DND-41 (cell line): Measurements from ENCODE around the gene GUCA2B.

Experiments used
- ATAC-seq: fragments of 200-7000 bp; cut with Tn5 transposase; 3 replicates; pipeline ENCODE4 v1.9.1; 2021; ENCODE audit warnings: low read depth; ENCODE audit not compliant: insufficient read depth
- DNase-seq: peaks from one replicate; pipeline ENCODE4 v3.0.0-alpha.2; 2020
- H2AFZ ChIP-seq: 2 replicates; pipeline ENCODE4 v1.6.0; 2012; ENCODE audit warnings: low read depth, low read length
- H3K27ac ChIP-seq: 2 replicates; pipeline ENCODE4 v1.5.1; 2012; ENCODE audit warnings: low read length, inconsistent platforms
- H3K27me3 ChIP-seq: fragments of 200-600 bp; sonication (generic); 2 replicates; pipeline ENCODE4 v1.6.0; 2012; ENCODE audit warnings: low read length, mild to moderate bottlenecking, inconsistent platforms; ENCODE audit not compliant: insufficient read depth, poor library complexity
- H3K36me3 ChIP-seq: 2 replicates; pipeline ENCODE4 v1.5.1; 2012; ENCODE audit warnings: low read length, inconsistent platforms; ENCODE audit not compliant: insufficient read depth
- H3K4me1 ChIP-seq: 2 replicates; pipeline ENCODE4 v1.5.1; 2012; ENCODE audit warnings: mild to moderate bottlenecking, low read length; ENCODE audit not compliant: insufficient read depth
- H3K4me2 ChIP-seq: 2 replicates; pipeline ENCODE4 v1.6.0; 2012; ENCODE audit warnings: mild to moderate bottlenecking, moderate library complexity, low read length, inconsistent platforms; ENCODE audit not compliant: insufficient read depth
- H3K4me3 ChIP-seq, 2 experiments: fragments of 200-600 bp in 1 of 2; shearing (Covaris generic) in 1 of 2; 2 replicates each; pipeline ENCODE4 v1.5.1; 2012 to 2016; ENCODE audit warnings: inconsistent platforms in 2 of 2, low read length in 2 of 2, mild to moderate bottlenecking in 2 of 2, low read depth in 1 of 2, moderate library complexity in 1 of 2
- H3K79me2 ChIP-seq: 2 replicates; pipeline ENCODE4 v1.6.0; 2012; ENCODE audit warnings: low read length, inconsistent platforms; ENCODE audit not compliant: insufficient read depth
- H3K9ac ChIP-seq: 2 replicates; pipeline ENCODE4 v1.6.0; 2012; ENCODE audit warnings: low read depth, mild to moderate bottlenecking, inconsistent platforms, low read length, moderate library complexity
- H3K9me3 ChIP-seq: 2 replicates; pipeline ENCODE4 v1.5.1; 2012; ENCODE audit warnings: low read length, moderate library complexity, mild to moderate bottlenecking, inconsistent platforms; ENCODE audit not compliant: insufficient read depth, severe bottlenecking
- H4K20me1 ChIP-seq: 2 replicates; pipeline ENCODE4 v1.6.0; 2012; ENCODE audit warnings: low read length; ENCODE audit not compliant: insufficient read depth
- CTCF ChIP-seq: IDR thresholded peaks from 2 replicates; pipeline ENCODE4 v1.5.1; 2012; ENCODE audit warnings: borderline replicate concordance, low read length, moderate library complexity, mild to moderate bottlenecking; ENCODE audit not compliant: poor library complexity, severe bottlenecking; ENCODE audit errors: extremely low read depth
- EZH2 ChIP-seq: IDR thresholded peaks from 3 replicates; pipeline ENCODE4 v1.6.1; 2012; ENCODE audit warnings: borderline replicate concordance, low read depth, mild to moderate bottlenecking, moderate library complexity, low read length, inconsistent platforms; ENCODE audit not compliant: severe bottlenecking

GUCA2B gene

DNA sequence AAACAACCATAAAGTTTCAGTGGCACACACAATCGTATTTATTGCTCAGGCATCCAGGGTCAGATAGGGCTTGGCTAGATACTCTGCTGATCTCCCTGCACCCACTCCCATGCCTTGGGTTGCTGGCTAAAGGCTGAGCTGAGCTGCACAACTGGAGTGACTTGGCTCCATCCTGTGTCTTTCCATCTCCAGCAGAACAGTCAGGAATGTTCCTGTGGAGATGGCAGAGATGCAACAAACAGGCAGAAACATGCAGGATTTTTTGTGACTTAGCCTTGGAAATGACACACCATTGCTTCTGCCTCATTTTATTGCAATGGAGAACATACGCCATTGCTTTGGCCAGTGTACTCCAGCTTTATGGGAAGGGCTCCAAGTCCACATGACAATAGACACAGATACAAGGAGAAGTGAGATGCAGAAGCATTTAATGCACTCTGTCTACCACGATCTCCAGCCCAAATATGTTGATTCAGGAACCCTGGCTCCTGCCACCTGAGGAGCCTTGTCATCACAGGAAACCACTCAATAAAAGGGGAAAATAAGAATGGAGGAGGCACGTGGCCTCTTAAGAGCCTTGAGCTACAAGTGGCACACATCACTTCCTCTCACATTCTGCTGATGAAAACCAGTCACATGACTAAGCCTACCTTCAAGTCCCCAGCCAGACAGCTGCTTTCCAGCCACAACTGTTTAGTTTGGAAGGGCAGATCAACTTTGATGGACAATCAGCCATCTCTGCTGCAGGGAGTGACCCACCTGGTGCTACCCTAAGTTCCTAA lies 10.1 kb upstream of the GUCA2B start:
- Histone ChIP-seq H3K4me3 (no peak overlapping the region), H3K4me2 (0 out of 2 replicates have a peak overlapping the region, but pooled peaks have one; percentile 0), H3K4me1 (peaks cover 18% of the 10 kb centered on the region), H2AFZ (peak overlapping the region; percentile 34; the same call in 1 of the 2 replicates), H3K79me2 (no peaks in the 10 kb centered on the region), H3K9ac (no peak overlapping the region), H4K20me1 (no peaks in the 10 kb centered on the region), H3K9me3 (no peaks in the 10 kb centered on the region), H3K27me3 (no peaks in the 10 kb centered on the region), H3K36me3 (no peaks in the 10 kb centered on the region), H3K27ac (0 out of 2 replicates have a peak overlapping the region, but pooled peaks have one; percentile 9)
- DNase-seq (peak; percentile 46), ATAC-seq (peak; percentile 80)
- no peak for TF ChIP-seq CTCF
- TF ChIP-seq EZH2: no peak

GRCh38 chr1:42143896-42144710 lies 9.1 kb upstream of the GUCA2B start:
- Histone ChIP-seq H3K79me2 (no peaks in the 10 kb centered on the region), H3K27me3 (no peaks in the 10 kb centered on the region), H3K27ac (no peak overlapping the region), H3K36me3 (no peaks in the 10 kb centered on the region), H3K4me1 (peaks cover 18% of the 10 kb centered on the region), H3K4me2 (no peak overlapping the region), H3K9ac (no peak overlapping the region), H3K4me3 (no peak overlapping the region), H2AFZ (no peak overlapping the region), H3K9me3 (no peaks in the 10 kb centered on the region), H4K20me1 (no peaks in the 10 kb centered on the region)
- TF ChIP-seq CTCF: no peak
- TF ChIP-seq EZH2: no peak
- no peak for DNase-seq
- ATAC-seq: no peak

DNA sequence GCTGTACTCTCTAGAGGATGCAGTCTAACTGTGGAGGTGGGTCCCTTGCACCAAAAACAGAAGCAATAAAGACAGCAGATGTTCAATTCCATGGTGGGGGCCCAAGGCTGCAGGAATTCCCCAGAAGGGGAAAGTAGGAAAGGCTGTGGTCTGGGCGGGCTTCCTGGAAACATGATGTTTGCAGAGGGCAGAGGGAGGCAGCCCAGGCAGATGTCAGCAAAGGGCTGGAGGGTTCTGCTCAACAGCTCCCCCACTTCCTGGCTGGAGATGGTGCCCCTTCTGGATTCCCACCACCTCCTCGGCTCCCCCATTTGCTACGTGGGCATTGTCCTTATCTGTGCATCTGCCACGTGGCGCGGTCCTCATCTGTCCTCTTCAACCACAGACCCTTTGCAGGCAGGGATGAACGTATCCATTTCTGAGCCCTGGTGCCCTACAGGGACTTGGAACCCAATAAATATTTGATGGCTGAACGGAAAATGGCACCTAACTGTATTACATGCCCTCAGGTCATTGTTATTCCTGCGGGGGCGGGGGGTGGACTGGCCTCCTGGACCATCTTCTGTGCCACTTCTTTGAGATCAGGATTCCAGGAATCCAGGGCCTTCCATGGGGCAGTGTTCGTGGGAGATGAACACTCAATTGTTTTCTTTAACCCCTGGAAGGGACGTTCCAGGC lies 8.4 kb upstream of the GUCA2B start:
- no peak overlapping the region for H3K4me3 ChIP-seq
- H4K20me1 ChIP-seq: no peaks in the 10 kb centered on the region
- H3K9ac ChIP-seq: no peak overlapping the region
- H3K27ac ChIP-seq: no peak overlapping the region
- H3K9me3 ChIP-seq: no peaks in the 10 kb centered on the region
- H3K4me2 ChIP-seq: no peak overlapping the region
- TF ChIP-seq EZH2 (no peak), CTCF (peak; percentile 15)
- DNase-seq (no peak), ATAC-seq (0 out of 3 replicates have a peak, but pooled peaks have one; percentile 23)
- H3K79me2 ChIP-seq: no peaks in the 10 kb centered on the region
- H2AFZ ChIP-seq: no peak overlapping the region
- peaks cover 18% of the 10 kb centered on the region for H3K4me1 ChIP-seq
- H3K36me3 ChIP-seq: no peaks in the 10 kb centered on the region
- H3K27me3 ChIP-seq: no peaks in the 10 kb centered on the region
